GM12865 (cell line): Measurements from ENCODE around the gene SLC25A26.
A peak's percentile ranks its signal among the peaks of the same experiment; 100 is the strongest.
"Not testable (repeated sequence)": the region's sequence is repeated elsewhere in the genome, so short reads cannot be mapped to it uniquely, and the experiment has no call there.

Experiments used
- DNase-seq: peaks from one replicate; pipeline ENCODE4 v3.0.0; 2010; ENCODE audit warnings: low read depth
- H3K4me3 ChIP-seq: 2 replicates; pipeline ENCODE4 v1.5.1; 2011; ENCODE audit warnings: mild to moderate bottlenecking, low read depth, low read length, control low read depth
- CTCF ChIP-seq: IDR thresholded peaks from 2 replicates; pipeline ENCODE4 v1.5.1; 2011; ENCODE audit warnings: low read length, control low read depth, low read depth, inconsistent platforms; ENCODE audit not compliant: insufficient read depth; ENCODE audit errors: missing control alignments

Gene SLC25A26

DNA sequence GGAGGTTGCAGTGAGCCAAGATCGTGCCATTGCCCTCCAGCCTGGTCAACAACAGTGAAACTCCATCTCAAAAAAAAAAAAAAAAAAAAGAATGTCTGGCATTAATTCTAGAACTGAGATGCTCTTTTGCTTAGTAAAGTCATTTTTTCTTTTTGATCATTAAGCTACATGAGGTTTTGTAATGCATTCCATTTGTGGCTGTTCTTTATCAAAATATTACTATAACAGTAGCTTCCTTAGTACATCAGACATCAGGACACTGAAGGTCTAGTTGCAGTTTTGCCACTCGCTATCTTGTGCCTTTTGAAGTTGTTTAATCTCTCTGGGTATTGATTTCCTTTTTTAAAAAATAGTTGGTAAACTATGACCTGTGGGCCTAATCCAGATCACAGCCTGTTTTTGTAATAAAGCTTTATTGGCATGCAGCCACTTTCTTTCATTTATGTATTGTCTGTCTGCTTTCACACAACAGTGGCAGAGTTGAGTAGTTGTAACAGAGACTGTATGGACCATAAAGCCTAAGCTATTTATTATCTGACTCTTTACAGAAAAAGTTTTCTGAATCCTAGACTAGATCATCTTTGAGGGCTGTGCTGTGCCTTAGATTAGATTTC, 76.6 kb downstream of the SLC25A26 start:
- no peak for DNase-seq
- TF ChIP-seq CTCF: no peak

GRCh38 chr3:66297900-66298299, 77.1 kb downstream of the SLC25A26 start:
- H3K4me3 ChIP-seq: no peak overlapping the region
- TF ChIP-seq CTCF: no peak
- DNase-seq: no peak

More for the DNA sequence above, 76.6 kb downstream of the SLC25A26 start:
- H3K4me3 ChIP-seq: no peak overlapping the region

DNA sequence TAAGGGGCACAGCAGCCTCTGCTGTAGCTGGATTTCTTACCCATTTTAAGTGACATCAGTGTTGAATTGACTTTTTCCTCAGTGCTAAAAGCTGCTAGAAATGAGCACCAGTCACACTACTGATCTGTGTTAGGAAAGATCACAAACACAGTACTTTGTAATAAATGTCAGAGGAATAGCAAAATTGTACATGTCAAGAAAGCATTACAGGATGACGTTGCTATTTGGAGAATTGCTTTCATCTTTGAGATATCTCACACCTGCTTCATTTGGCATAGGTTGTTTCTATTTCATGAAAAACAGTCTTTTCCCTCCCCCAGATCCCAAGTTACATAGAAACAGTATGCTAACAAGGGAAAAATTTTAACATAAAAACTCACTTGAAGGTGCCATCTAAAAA, 77.8 kb downstream of the SLC25A26 start:
- TF ChIP-seq CTCF: no peak
- H3K4me3 ChIP-seq: no peak overlapping the region
- no peak for DNase-seq

GRCh38 chr3:66299085-66299484, 78.3 kb downstream of the SLC25A26 start:
- not testable (repeated sequence) for H3K4me3 ChIP-seq, DNase-seq

GRCh38 chr3:66299891-66300290, 79.1 kb downstream of the SLC25A26 start:
- DNase-seq: no peak
- H3K4me3 ChIP-seq: no peak overlapping the region
- TF ChIP-seq CTCF: no peak

DNA sequence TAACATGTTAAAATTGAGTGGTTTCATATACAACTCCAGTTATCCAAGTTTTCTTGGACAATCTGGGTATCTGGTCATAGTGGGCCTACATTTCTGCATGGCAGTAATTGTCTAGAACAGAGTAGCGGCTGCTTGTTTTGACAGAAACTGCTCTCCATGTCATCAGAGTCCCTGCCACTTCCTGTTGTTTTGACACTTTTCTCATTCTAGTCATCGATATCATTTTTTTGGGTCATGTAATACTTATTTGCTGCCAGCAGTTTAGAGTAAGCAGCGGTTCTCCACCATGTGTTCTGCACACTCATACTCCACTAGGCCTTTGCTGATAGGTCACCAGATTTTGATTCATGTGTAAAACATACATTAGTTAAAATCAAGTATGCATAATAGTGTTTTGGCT, 81.5 kb downstream of the SLC25A26 start:
- peak; percentile 50 for DNase-seq
- TF ChIP-seq CTCF: no peak
- H3K4me3 ChIP-seq: no peak overlapping the region

- no peak for DNase-seq
- H3K4me3 ChIP-seq: no peak overlapping the region
- TF ChIP-seq CTCF: no peak
Observed at GRCh38 chr3:66303491-66303901, 82.7 kb downstream of the SLC25A26 start.
